WTC11 (cell line): ENCODE results near the gene ALK.

Source experiments
- CBFB ChIP-seq: sonication (generic); formaldehyde crosslinking; IDR thresholded peaks from 2 replicates; pipeline ENCODE4 v1.8.1; 2022; ENCODE audit warnings: mild to moderate bottlenecking, low read depth, missing genetic modification reagents
- ETV6 ChIP-seq: sonication (generic); formaldehyde crosslinking; IDR thresholded peaks from 2 replicates; pipeline ENCODE4 v1.8.1; 2022; ENCODE audit warnings: mild to moderate bottlenecking, missing genetic modification reagents
- JUN ChIP-seq: sonication (generic); formaldehyde crosslinking; IDR thresholded peaks from 2 replicates; pipeline ENCODE4 v1.8.0; 2023; ENCODE audit warnings: mild to moderate bottlenecking, missing genetic modification reagents
- MXD4 ChIP-seq: fragments of 250-450 bp; sonication (Bioruptor Pico); IDR thresholded peaks from 2 replicates; pipeline ENCODE4 v1.8.0; 2021; ENCODE audit warnings: mild to moderate bottlenecking, moderate library complexity, borderline replicate concordance
- NR1H2 ChIP-seq: sonication (generic); formaldehyde crosslinking; IDR thresholded peaks from 2 replicates; pipeline ENCODE4 v1.9.0; 2021; ENCODE audit warnings: mild to moderate bottlenecking, moderate library complexity, missing genetic modification reagents
- RELA ChIP-seq: sonication (generic); formaldehyde crosslinking; IDR thresholded peaks from 2 replicates; pipeline ENCODE4 v1.8.1; 2022; ENCODE audit warnings: missing genetic modification reagents, mild to moderate bottlenecking, borderline replicate concordance
- SMAD4 ChIP-seq: sonication (generic); formaldehyde crosslinking; IDR thresholded peaks from 2 replicates; pipeline ENCODE4 v1.8.0; 2022; ENCODE audit warnings: mild to moderate bottlenecking, missing genetic modification reagents
- TP53 ChIP-seq: sonication (generic); formaldehyde crosslinking; IDR thresholded peaks from 2 replicates; pipeline ENCODE4 v1.8.1; 2023; ENCODE audit warnings: mild to moderate bottlenecking, missing genetic modification reagents
- ZBTB21 ChIP-seq: sonication (generic); formaldehyde crosslinking; IDR thresholded peaks from 2 replicates; pipeline ENCODE4 v1.8.1; 2023; ENCODE audit warnings: mild to moderate bottlenecking, missing genetic modification reagents, borderline replicate concordance
- ZNF121 ChIP-seq: sonication (generic); formaldehyde crosslinking; IDR thresholded peaks from 2 replicates; pipeline ENCODE4 v1.8.0; 2023; ENCODE audit warnings: missing genetic modification reagents
- TF ChIP-seq, protein P1 (sequence below): fragments of 200-600 bp; IDR thresholded peaks from 2 replicates; pipeline ENCODE4 v1.8.0; 2022; ENCODE audit warnings: antibody characterized with exemption
- TF ChIP-seq, protein P2 (sequence below): sonication (generic); formaldehyde crosslinking; IDR thresholded peaks from 2 replicates; pipeline ENCODE4 v1.8.0; 2022; ENCODE audit warnings: mild to moderate bottlenecking, missing genetic modification reagents
- TF ChIP-seq, protein P3 (sequence below): sonication (generic); formaldehyde crosslinking; IDR thresholded peaks from 2 replicates; pipeline ENCODE4 v1.8.1; 2023; ENCODE audit warnings: mild to moderate bottlenecking, moderate library complexity, missing genetic modification reagents
- TF ChIP-seq, protein P4 (sequence below): sonication (generic); formaldehyde crosslinking; IDR thresholded peaks from 2 replicates; pipeline ENCODE4 v1.8.0; 2022; ENCODE audit warnings: mild to moderate bottlenecking, missing genetic modification reagents

DNA sequence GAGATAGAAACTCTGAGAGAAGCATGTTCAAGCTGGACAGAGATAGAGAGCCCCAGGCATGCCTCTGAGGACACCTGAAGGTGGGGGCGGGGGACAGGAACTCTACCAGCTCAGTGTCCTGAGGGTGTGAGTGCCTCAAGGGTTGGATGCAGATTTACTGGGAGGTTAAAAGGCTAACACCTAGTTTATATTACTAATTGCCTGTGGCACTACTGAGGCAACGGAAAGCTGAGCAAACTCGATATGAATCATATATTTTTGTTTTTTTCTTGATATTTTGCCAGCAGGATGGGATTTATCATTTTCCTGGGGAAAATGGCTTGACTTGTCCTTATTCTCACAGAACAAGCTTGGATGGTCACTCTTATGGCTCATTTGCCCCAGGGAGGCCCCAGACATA is 319.5 kb downstream of the ALK start:
- TF ChIP-seq, protein P1, sequence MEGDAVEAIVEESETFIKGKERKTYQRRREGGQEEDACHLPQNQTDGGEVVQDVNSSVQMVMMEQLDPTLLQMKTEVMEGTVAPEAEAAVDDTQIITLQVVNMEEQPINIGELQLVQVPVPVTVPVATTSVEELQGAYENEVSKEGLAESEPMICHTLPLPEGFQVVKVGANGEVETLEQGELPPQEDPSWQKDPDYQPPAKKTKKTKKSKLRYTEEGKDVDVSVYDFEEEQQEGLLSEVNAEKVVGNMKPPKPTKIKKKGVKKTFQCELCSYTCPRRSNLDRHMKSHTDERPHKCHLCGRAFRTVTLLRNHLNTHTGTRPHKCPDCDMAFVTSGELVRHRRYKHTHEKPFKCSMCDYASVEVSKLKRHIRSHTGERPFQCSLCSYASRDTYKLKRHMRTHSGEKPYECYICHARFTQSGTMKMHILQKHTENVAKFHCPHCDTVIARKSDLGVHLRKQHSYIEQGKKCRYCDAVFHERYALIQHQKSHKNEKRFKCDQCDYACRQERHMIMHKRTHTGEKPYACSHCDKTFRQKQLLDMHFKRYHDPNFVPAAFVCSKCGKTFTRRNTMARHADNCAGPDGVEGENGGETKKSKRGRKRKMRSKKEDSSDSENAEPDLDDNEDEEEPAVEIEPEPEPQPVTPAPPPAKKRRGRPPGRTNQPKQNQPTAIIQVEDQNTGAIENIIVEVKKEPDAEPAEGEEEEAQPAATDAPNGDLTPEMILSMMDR: no peak
- TF ChIP-seq CBFB (CRISPR knock-in tag) (no peak), TP53 (CRISPR knock-in tag) (no peak), MXD4 (no peak), NR1H2 (CRISPR knock-in tag) (no peak), RELA (CRISPR knock-in tag) (no peak), ZBTB21 (no peak), SMAD4 (CRISPR knock-in tag) (no peak), JUN (CRISPR knock-in tag) (no peak), ETV6 (CRISPR knock-in tag) (no peak), ZNF121 (CRISPR knock-in tag) (no peak)
- TF ChIP-seq, protein P2, sequence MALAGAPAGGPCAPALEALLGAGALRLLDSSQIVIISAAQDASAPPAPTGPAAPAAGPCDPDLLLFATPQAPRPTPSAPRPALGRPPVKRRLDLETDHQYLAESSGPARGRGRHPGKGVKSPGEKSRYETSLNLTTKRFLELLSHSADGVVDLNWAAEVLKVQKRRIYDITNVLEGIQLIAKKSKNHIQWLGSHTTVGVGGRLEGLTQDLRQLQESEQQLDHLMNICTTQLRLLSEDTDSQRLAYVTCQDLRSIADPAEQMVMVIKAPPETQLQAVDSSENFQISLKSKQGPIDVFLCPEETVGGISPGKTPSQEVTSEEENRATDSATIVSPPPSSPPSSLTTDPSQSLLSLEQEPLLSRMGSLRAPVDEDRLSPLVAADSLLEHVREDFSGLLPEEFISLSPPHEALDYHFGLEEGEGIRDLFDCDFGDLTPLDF: no peak
- TF ChIP-seq, protein P3, sequence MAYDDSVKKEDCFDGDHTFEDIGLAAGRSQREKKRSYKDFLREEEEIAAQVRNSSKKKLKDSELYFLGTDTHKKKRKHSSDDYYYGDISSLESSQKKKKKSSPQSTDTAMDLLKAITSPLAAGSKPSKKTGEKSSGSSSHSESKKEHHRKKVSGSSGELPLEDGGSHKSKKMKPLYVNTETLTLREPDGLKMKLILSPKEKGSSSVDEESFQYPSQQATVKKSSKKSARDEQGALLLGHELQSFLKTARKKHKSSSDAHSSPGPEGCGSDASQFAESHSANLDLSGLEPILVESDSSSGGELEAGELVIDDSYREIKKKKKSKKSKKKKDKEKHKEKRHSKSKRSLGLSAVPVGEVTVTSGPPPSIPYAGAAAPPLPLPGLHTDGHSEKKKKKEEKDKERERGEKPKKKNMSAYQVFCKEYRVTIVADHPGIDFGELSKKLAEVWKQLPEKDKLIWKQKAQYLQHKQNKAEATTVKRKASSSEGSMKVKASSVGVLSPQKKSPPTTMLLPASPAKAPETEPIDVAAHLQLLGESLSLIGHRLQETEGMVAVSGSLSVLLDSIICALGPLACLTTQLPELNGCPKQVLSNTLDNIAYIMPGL (CRISPR knock-in tag): no peak
- TF ChIP-seq, protein P4, sequence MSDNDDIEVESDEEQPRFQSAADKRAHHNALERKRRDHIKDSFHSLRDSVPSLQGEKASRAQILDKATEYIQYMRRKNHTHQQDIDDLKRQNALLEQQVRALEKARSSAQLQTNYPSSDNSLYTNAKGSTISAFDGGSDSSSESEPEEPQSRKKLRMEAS (CRISPR knock-in tag): no peak
